Central memory CD8-positive, alpha-beta T cell (primary cell): Measurements from ENCODE around the gene GABRB2.
"Not testable (repeated sequence)": the region's sequence is repeated elsewhere in the genome, so short reads cannot be mapped to it uniquely, and the experiment has no call there.

Source experiments
- ATAC-seq: fragments of 150-1000 bp; cut with Tn5 transposase; replicated peaks from 2 replicates; pipeline ENCODE4 v1.10.0; 2022; ENCODE audit warnings: mild to moderate bottlenecking, moderate FRiP score, moderate number of reproducible peaks; ENCODE audit not compliant: poor library complexity, severe bottlenecking; ENCODE audit errors: extremely low read depth
- DNase-seq, 2 donors: peaks; one replicate each; pipeline ENCODE4 v3.0.0; 2021; ENCODE audit warnings: low spot score in 2 of 2
- H3K27ac Mint-ChIP-seq: one replicate; pipeline ENCODE4 v1.8.0; 2022; ENCODE audit warnings: low read depth, mild to moderate bottlenecking, moderate library complexity, mixed read lengths
- H3K27me3 Mint-ChIP-seq: one replicate; pipeline ENCODE4 v1.8.0; 2022; ENCODE audit warnings: mixed read lengths
- H3K36me3 Mint-ChIP-seq: one replicate; pipeline ENCODE4 v1.8.0; 2022; ENCODE audit warnings: mild to moderate bottlenecking, moderate library complexity, mixed read lengths; ENCODE audit not compliant: insufficient read depth
- H3K4me1 Mint-ChIP-seq: one replicate; pipeline ENCODE4 v1.8.0; 2022; ENCODE audit warnings: mixed read lengths
- H3K4me3 Mint-ChIP-seq: one replicate; pipeline ENCODE4 v1.8.0; 2022; ENCODE audit warnings: mild to moderate bottlenecking, moderate library complexity, mixed read lengths
- H3K9me3 Mint-ChIP-seq: one replicate; pipeline ENCODE4 v1.8.0; 2022; ENCODE audit warnings: mixed read lengths

Gene GABRB2

GRCh38 chr5:161544350-161544765, 2.2 kb downstream of the GABRB2 start:
- H3K27ac Mint-ChIP-seq = no peak overlapping the region
- DNase-seq (no peak), ATAC-seq (no peak)
- peaks cover 53% of the 10 kb centered on the region for H3K27me3 Mint-ChIP-seq
- H3K36me3 Mint-ChIP-seq = no peaks in the 10 kb centered on the region
- no peak overlapping the region for H3K4me3 Mint-ChIP-seq
- H3K4me1 Mint-ChIP-seq = peaks cover 8% of the 10 kb centered on the region
- peaks cover 6% of the 10 kb centered on the region for H3K9me3 Mint-ChIP-seq

DNA sequence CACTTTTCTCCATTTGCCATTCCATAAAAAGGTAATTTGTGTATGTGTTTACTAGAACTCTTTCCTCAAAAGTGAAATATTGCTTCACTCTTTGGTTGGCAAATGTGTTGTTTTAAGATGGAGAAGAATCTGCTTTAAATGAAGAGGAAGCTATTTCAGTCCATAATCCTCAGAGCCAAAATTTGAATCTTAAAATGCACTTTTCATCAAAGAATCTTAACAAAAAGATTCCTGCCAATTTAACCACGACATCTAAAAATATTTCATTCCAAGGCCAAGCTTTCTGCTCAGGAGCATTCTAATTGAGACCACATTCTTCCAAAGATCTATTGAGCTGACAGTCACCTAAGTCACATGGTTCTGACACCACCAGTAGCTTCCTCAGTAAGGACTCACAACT, 7.5 kb downstream of the GABRB2 start:
- Mint-ChIP-seq H3K27ac (no peak overlapping the region), H3K36me3 (no peaks in the 10 kb centered on the region), H3K4me3 (no peak overlapping the region), H3K4me1 (no peaks in the 10 kb centered on the region), H3K9me3 (peaks cover 20% of the 10 kb centered on the region), H3K27me3 (peaks cover 8% of the 10 kb centered on the region)
- no peak for ATAC-seq
- no peak for DNase-seq

- no peaks in the 10 kb centered on the region for H3K4me1 Mint-ChIP-seq
- H3K4me3 Mint-ChIP-seq = no peak overlapping the region
- no peak overlapping the region for H3K27ac Mint-ChIP-seq
- DNase-seq (no peak), ATAC-seq (no peak)
- H3K36me3 Mint-ChIP-seq = no peaks in the 10 kb centered on the region
- no peaks in the 10 kb centered on the region for H3K27me3 Mint-ChIP-seq
- peaks cover 20% of the 10 kb centered on the region for H3K9me3 Mint-ChIP-seq
These were observed 10.8 kb downstream of the GABRB2 start for GRCh38 chr5:161535762-161536161.

DNA sequence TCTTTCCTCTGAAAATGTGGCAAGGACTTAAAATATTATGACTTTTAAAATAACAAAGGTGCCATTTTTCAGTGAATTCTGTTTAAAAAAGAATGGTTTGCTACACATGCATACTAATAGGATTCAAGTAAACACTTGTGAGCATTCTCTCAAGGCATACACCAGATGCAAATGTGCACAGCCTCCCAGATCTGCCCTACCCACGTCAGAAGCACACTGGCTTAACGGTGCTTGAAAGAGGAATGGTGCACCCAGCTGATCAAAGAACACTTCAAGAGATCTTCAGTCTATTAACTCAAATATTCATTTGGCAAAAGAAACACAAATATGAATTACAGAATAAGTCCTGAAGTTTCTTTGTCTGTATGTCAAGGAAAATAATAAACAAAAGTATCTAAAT, 15.8 kb downstream of the GABRB2 start:
- no peak for DNase-seq
- no peak overlapping the region for H3K27ac Mint-ChIP-seq
- no peaks in the 10 kb centered on the region for H3K36me3 Mint-ChIP-seq
- no peaks in the 10 kb centered on the region for H3K4me1 Mint-ChIP-seq
- no peak for ATAC-seq
- no peak overlapping the region for H3K4me3 Mint-ChIP-seq
- H3K9me3 Mint-ChIP-seq = no peaks in the 10 kb centered on the region
- H3K27me3 Mint-ChIP-seq = no peaks in the 10 kb centered on the region

DNA sequence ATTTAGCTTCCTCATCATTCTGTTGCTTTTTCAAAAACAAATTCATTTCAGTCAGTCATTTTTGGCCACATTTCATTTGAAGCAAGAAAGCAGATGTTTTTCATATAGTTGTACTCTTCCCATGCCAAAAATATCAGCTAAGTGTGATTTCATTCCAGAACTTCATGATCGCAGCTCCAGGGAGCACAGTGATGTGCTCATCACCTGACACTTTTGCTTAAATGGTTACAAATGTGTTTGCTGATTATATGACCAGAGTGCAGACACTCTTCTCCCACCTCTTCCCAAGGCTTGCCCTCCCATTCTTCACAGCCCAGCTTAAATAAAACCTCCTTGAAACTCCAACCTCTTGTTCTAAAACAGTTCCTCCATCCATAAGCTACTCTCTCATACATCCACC, 32.6 kb downstream of the GABRB2 start:
- Mint-ChIP-seq H3K36me3 (no peaks in the 10 kb centered on the region), H3K4me3 (no peak overlapping the region), H3K27me3 (no peaks in the 10 kb centered on the region), H3K9me3 (peaks cover 18% of the 10 kb centered on the region), H3K4me1 (no peaks in the 10 kb centered on the region), H3K27ac (no peak overlapping the region)
- DNase-seq (no peak), ATAC-seq (no peak)

GRCh38 chr5:161507591-161507990, 38.9 kb downstream of the GABRB2 start:
- Mint-ChIP-seq H3K27ac (no peak overlapping the region), H3K9me3 (peaks cover 8% of the 10 kb centered on the region), H3K4me1 (no peaks in the 10 kb centered on the region), H3K4me3 (no peak overlapping the region), H3K27me3 (no peaks in the 10 kb centered on the region), H3K36me3 (no peaks in the 10 kb centered on the region)
- DNase-seq (no peak), ATAC-seq (no peak)

DNA sequence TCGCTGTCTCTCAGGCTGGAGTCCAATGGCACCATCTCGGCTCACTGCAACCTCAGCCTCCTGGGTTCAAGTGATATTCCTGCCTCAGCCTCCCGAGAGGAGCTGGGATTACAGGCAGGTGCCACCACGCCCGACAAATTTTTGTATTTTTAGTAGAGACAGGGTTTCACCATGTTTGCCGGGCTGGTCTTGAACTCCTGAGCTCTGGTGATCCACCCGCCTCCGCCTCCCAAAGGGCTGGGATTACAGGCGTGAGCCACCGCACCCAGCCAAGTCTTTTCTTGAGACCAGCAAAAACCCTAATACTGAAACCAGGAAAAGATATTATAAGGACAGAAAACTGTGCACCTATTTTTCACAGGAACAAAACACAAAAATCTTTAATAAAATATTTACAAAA, 41.4 kb downstream of the GABRB2 start:
- not testable (repeated sequence) for H3K36me3 Mint-ChIP-seq, DNase-seq, H3K27me3 Mint-ChIP-seq, H3K9me3 Mint-ChIP-seq, H3K27ac Mint-ChIP-seq, ATAC-seq, H3K4me1 Mint-ChIP-seq, H3K4me3 Mint-ChIP-seq

GRCh38 chr5:161498531-161498930, 48.0 kb downstream of the GABRB2 start:
- Mint-ChIP-seq H3K36me3 (peaks cover 2% of the 10 kb centered on the region), H3K27me3 (no peaks in the 10 kb centered on the region), H3K27ac (no peak overlapping the region), H3K4me1 (no peaks in the 10 kb centered on the region), H3K9me3 (peaks cover 6% of the 10 kb centered on the region), H3K4me3 (no peak overlapping the region)
- ATAC-seq (no peak), DNase-seq (no peak)

- Mint-ChIP-seq H3K4me1 (no peaks in the 10 kb centered on the region), H3K4me3 (no peak overlapping the region)
These were observed 62.8 kb downstream of the GABRB2 start for GRCh38 chr5:161483721-161484120.

DNA sequence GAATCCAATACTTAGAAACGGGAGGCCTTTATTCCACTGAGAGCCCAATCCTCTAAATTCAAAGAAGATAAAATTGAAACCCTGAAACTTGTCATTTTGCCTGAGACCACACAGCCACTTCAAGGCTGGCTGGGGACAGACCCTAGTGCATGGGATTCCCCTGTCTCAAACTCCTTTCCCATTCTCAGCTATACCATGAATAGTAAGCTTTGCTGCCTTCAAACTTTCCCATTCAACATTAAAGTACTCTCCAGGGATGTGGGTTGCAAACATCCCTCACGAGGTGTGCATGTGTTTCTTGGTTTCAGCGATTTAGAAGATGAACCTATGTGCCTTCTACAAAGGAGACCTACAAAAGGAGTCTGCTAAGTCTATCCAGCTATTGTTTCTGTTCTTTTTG, 64.6 kb downstream of the GABRB2 start:
- Mint-ChIP-seq H3K4me3 (no peak overlapping the region), H3K4me1 (no peaks in the 10 kb centered on the region), H3K27ac (no peak overlapping the region), H3K9me3 (peaks cover 12% of the 10 kb centered on the region), H3K36me3 (no peaks in the 10 kb centered on the region), H3K27me3 (no peaks in the 10 kb centered on the region)
- DNase-seq = no peak
- no peak for ATAC-seq

More at GRCh38 chr5:161483721-161484120, 62.8 kb downstream of the GABRB2 start:
- Mint-ChIP-seq H3K27me3 (no peaks in the 10 kb centered on the region), H3K36me3 (no peaks in the 10 kb centered on the region), H3K9me3 (peaks cover 12% of the 10 kb centered on the region), H3K27ac (no peak overlapping the region)
- DNase-seq (no peak), ATAC-seq (no peak)

GRCh38 chr5:161471211-161471950, 75.1 kb downstream of the GABRB2 start:
- Mint-ChIP-seq H3K9me3 (peaks cover 18% of the 10 kb centered on the region), H3K4me3 (no peak overlapping the region), H3K4me1 (no peaks in the 10 kb centered on the region), H3K27ac (no peak overlapping the region), H3K27me3 (no peaks in the 10 kb centered on the region), H3K36me3 (no peaks in the 10 kb centered on the region)
- no peak for ATAC-seq
- no peak for DNase-seq

GRCh38 chr5:161467703-161468102, 78.8 kb downstream of the GABRB2 start:
- no peak for ATAC-seq
- H3K27me3 Mint-ChIP-seq = no peaks in the 10 kb centered on the region
- no peaks in the 10 kb centered on the region for H3K36me3 Mint-ChIP-seq
- H3K9me3 Mint-ChIP-seq = peaks cover 12% of the 10 kb centered on the region
- no peaks in the 10 kb centered on the region for H3K4me1 Mint-ChIP-seq
- no peak overlapping the region for H3K27ac Mint-ChIP-seq
- DNase-seq = no peak
- H3K4me3 Mint-ChIP-seq = no peak overlapping the region

DNA sequence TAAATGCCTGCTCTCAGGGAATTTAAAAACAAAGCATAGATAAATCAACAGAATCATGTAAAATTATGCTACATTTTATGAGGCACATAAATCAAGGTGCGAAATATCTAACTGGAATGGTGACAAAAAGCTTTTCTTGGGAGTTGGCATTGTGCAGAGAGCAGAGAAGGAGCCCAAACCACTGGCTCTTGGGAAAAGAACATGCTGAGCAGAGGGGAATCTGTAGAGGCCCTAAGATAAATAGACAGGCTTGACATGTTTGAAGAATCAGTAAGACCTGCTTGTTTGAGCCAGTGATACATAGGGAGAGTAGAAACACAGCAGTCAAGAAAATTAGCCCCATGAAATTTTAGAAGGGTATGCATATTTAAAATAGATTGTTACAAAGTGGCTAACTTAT, 85.8 kb downstream of the GABRB2 start:
- H3K9me3 Mint-ChIP-seq = peaks cover 10% of the 10 kb centered on the region
- ATAC-seq = no peak
- H3K4me3 Mint-ChIP-seq = no peak overlapping the region
- no peaks in the 10 kb centered on the region for H3K36me3 Mint-ChIP-seq
- DNase-seq = no peak
- H3K27me3 Mint-ChIP-seq = no peaks in the 10 kb centered on the region
- no peaks in the 10 kb centered on the region for H3K4me1 Mint-ChIP-seq
- H3K27ac Mint-ChIP-seq = no peak overlapping the region
